ENCODE measurements around the gene DUSP18.
A peak's percentile ranks its signal among the peaks of the same experiment; 100 is the strongest.

Gene DUSP18

GRCh38 chr22:30695871-30696655 is 28.4 kb upstream of the DUSP18 start:
- H3K9me3 ChIP-seq = no peaks in the 10 kb centered on the region; the same call in 1 of the 2 replicates
- no peaks in the 10 kb centered on the region for H3K4me1 ChIP-seq
- H4K20me1 ChIP-seq = no peaks in the 10 kb centered on the region
- no peaks in the 10 kb centered on the region for H3K27me3 ChIP-seq
- no peak overlapping the region for H3K4me3 ChIP-seq
- H3K27ac ChIP-seq = no peak overlapping the region
- H3K9ac ChIP-seq = no peak overlapping the region
- H3K36me3 ChIP-seq = no peaks in the 10 kb centered on the region
- TF ChIP-seq Cebpa-rat (IDR thresholded peaks at IDR 0.05) = no peak
- H3K4me2 ChIP-seq = peak overlapping the region; percentile 56

- H3K27me3 ChIP-seq = no peaks in the 10 kb centered on the region
- H3K36me3 ChIP-seq = no peaks in the 10 kb centered on the region
- H3K4me3 ChIP-seq = peak overlapping the region; percentile 69
- TF ChIP-seq Cebpa-rat (IDR thresholded peaks at IDR 0.05) = no peak
- H4K20me1 ChIP-seq = no peaks in the 10 kb centered on the region
- no peaks in the 10 kb centered on the region for H3K4me1 ChIP-seq
- no peaks in the 10 kb centered on the region; the same call in 1 of the 2 replicates for H3K9me3 ChIP-seq
- H3K9ac ChIP-seq = peak overlapping the region; percentile 59; the same call in 1 of the 2 replicates
- peak overlapping the region; percentile 56 for H3K4me2 ChIP-seq
- H3K27ac ChIP-seq = no peak overlapping the region
These were observed 27.7 kb upstream of the DUSP18 start for GRCh38 chr22:30695351-30695851.

- no peaks in the 10 kb centered on the region for H3K4me1 ChIP-seq
- H3K4me3 ChIP-seq = peak within 1 kb of the TSS; percentile 69
- H3K27me3 ChIP-seq = no peaks in the 10 kb centered on the region
- no peaks in the 10 kb centered on the region for H4K20me1 ChIP-seq
- H3K27ac ChIP-seq = 0 out of 2 replicates have a peak within 1 kb of the TSS, but pooled peaks have one; percentile 41
- H3K4me2 ChIP-seq = peak within 1 kb of the TSS; percentile 77
- peak within 1 kb of the TSS; percentile 59; the same call in 1 of the 2 replicates for H3K9ac ChIP-seq
- H3K9me3 ChIP-seq = no peaks in the 10 kb centered on the region; the same call in 1 of the 2 replicates
- no peaks in the 10 kb centered on the region for H3K36me3 ChIP-seq
- no peak for TF ChIP-seq Cebpa-rat (IDR thresholded peaks at IDR 0.05)
These were observed 27.1 kb upstream of the DUSP18 start, which contains the start of gene OSBP2 for GRCh38 chr22:30694640-30695350. Gene OSBP2 (plus strand): TSS chr22:30694874. CDS start chr22:30694910, 36 bp downstream.

- Histone ChIP-seq H3K9me3 (no peaks in the 10 kb centered on the region; the same call in 1 of the 2 replicates), H3K27ac (0 out of 2 replicates have a peak overlapping the region, but pooled peaks have one; percentile 41), H4K20me1 (no peaks in the 10 kb centered on the region), H3K9ac (peak overlapping the region; percentile 56; the same call in 1 of the 2 replicates), H3K4me2 (peak overlapping the region; percentile 77), H3K36me3 (no peaks in the 10 kb centered on the region), H3K4me1 (no peaks in the 10 kb centered on the region), H3K27me3 (no peaks in the 10 kb centered on the region), H3K4me3 (peak overlapping the region; percentile 69)
- TF ChIP-seq Cebpa-rat (IDR thresholded peaks at IDR 0.05) = no peak
These were observed 26.5 kb upstream of the DUSP18 start for GRCh38 chr22:30694171-30694639.

- no peak overlapping the region for H3K9ac ChIP-seq
- no peak overlapping the region for H3K4me2 ChIP-seq
- no peaks in the 10 kb centered on the region for H3K27me3 ChIP-seq
- no peak overlapping the region for H3K4me3 ChIP-seq
- H3K36me3 ChIP-seq = no peaks in the 10 kb centered on the region
- TF ChIP-seq Cebpa-rat (IDR thresholded peaks at IDR 0.05) = no peak
- H3K4me1 ChIP-seq = no peaks in the 10 kb centered on the region
- H3K27ac ChIP-seq = no peak overlapping the region
- no peaks in the 10 kb centered on the region; the same call in 1 of the 2 replicates for H3K9me3 ChIP-seq
- H4K20me1 ChIP-seq = no peaks in the 10 kb centered on the region
These were observed 23.5 kb upstream of the DUSP18 start for GRCh38 chr22:30691204-30691603.

GRCh38 chr22:30689622-30690021 is 21.9 kb upstream of the DUSP18 start:
- H3K36me3 ChIP-seq = no peaks in the 10 kb centered on the region
- H3K9ac ChIP-seq = no peak overlapping the region
- H3K4me2 ChIP-seq = no peak overlapping the region
- no peaks in the 10 kb centered on the region for H3K27me3 ChIP-seq
- no peaks in the 10 kb centered on the region; the same call in 1 of the 2 replicates for H3K9me3 ChIP-seq
- no peak overlapping the region for H3K4me3 ChIP-seq
- no peak for TF ChIP-seq Cebpa-rat (IDR thresholded peaks at IDR 0.05)
- no peaks in the 10 kb centered on the region for H4K20me1 ChIP-seq
- no peaks in the 10 kb centered on the region for H3K4me1 ChIP-seq
- no peak overlapping the region for H3K27ac ChIP-seq

- Histone ChIP-seq H3K4me1 (no peaks in the 10 kb centered on the region), H4K20me1 (no peaks in the 10 kb centered on the region), H3K9ac (no peak overlapping the region), H3K4me3 (no peak overlapping the region), H3K9me3 (no peaks in the 10 kb centered on the region), H3K27me3 (no peaks in the 10 kb centered on the region), H3K27ac (no peak overlapping the region), H3K4me2 (no peak overlapping the region), H3K36me3 (no peaks in the 10 kb centered on the region)
- TF ChIP-seq Cebpa-rat (IDR thresholded peaks at IDR 0.05) = no peak
These were observed 19.7 kb upstream of the DUSP18 start for GRCh38 chr22:30687358-30687757.

GRCh38 chr22:30685178-30685577 is 17.5 kb upstream of the DUSP18 start:
- no peaks in the 10 kb centered on the region for H3K9me3 ChIP-seq
- H3K9ac ChIP-seq = no peak overlapping the region
- H3K4me1 ChIP-seq = peaks cover 20% of the 10 kb centered on the region
- H3K36me3 ChIP-seq = no peaks in the 10 kb centered on the region
- no peak for TF ChIP-seq Cebpa-rat (IDR thresholded peaks at IDR 0.05)
- no peak overlapping the region for H3K4me3 ChIP-seq
- no peaks in the 10 kb centered on the region for H4K20me1 ChIP-seq
- no peak overlapping the region for H3K27ac ChIP-seq
- no peaks in the 10 kb centered on the region for H3K27me3 ChIP-seq
- no peak overlapping the region for H3K4me2 ChIP-seq

- no peak for TF ChIP-seq Cebpa-rat (IDR thresholded peaks at IDR 0.05)
- Histone ChIP-seq H3K36me3 (no peaks in the 10 kb centered on the region), H3K4me1 (peaks cover 21% of the 10 kb centered on the region), H3K4me3 (no peak overlapping the region), H3K9me3 (no peaks in the 10 kb centered on the region), H4K20me1 (no peaks in the 10 kb centered on the region), H3K4me2 (no peak overlapping the region), H3K9ac (no peak overlapping the region), H3K27me3 (no peaks in the 10 kb centered on the region), H3K27ac (no peak overlapping the region)
These were observed 14.2 kb upstream of the DUSP18 start for GRCh38 chr22:30681831-30682230.
